H1 (cell line): ENCODE measurements around the gene GPR39. TPM values are rescaled to one million over a fixed set of nuclear protein-coding genes. Genes with fewer than 3 reads are reported as not detected.

Source experiments
- CTCF ChIA-PET: fragments of 300-600 bp; sonication (Branson Sonifier 250); formaldehyde crosslinking; loops from one replicate; lab custom pipeline; 2021; ENCODE audit not compliant: partially characterized antibody; lab: Charles Lee
- POLR2A ChIA-PET: fragments of 300-600 bp; sonication (Branson Sonifier 250); formaldehyde crosslinking; loops from one replicate; lab custom pipeline; 2021; ENCODE audit warnings: inconsistent platforms; ENCODE audit not compliant: partially characterized antibody; lab: Charles Lee
- DNase-seq, 2 experiments: peaks; one replicate each; pipeline versions ENCODE4 v3.0.0 to v3.0.0-alpha.2; 2010 to 2022; ENCODE audit warnings: low spot score in 2 of 2, low read depth in 1 of 2, mixed read lengths in 1 of 2
- FAIRE-seq: peaks from 2 replicates; lab custom pipeline; 2011; peaks lifted over from hg19 to GRCh38; lab: Jason Lieb, UNC
- H2AFZ ChIP-seq: 2 replicates; pipeline ENCODE4 v1.8.1; 2012; ENCODE audit warnings: low read length, inconsistent platforms
- H2AK5ac ChIP-seq: 2 replicates; pipeline ENCODE4 v1.6.1; 2013; ENCODE audit warnings: low read depth, low read length
- H2BK120ac ChIP-seq: replicated peaks from 2 replicates; pipeline ENCODE3; 2013; ENCODE audit warnings: low read depth, low read length, inconsistent platforms
- H2BK12ac ChIP-seq: 2 replicates; pipeline ENCODE4 v1.6.1; 2013; ENCODE audit warnings: low read depth, low read length
- H2BK15ac ChIP-seq: 2 replicates; pipeline ENCODE4 v1.6.1; 2013; ENCODE audit warnings: low read length
- H2BK20ac ChIP-seq: 2 replicates; pipeline ENCODE4 v1.6.1; 2013; ENCODE audit warnings: low read length
- H2BK5ac ChIP-seq: 2 replicates; pipeline ENCODE4 v1.6.1; 2013; ENCODE audit warnings: low read depth, low read length
- H3K14ac ChIP-seq: 2 replicates; pipeline ENCODE4 v1.6.1; 2013; ENCODE audit warnings: inconsistent platforms; ENCODE audit not compliant: insufficient read length
- H3K18ac ChIP-seq: 2 replicates; pipeline ENCODE4 v1.6.1; 2013; ENCODE audit warnings: low read length; ENCODE audit errors: extremely low read depth
- H3K23ac ChIP-seq: 2 replicates; pipeline ENCODE4 v1.6.1; 2013; ENCODE audit warnings: inconsistent platforms; ENCODE audit not compliant: insufficient read length
- H3K23me2 ChIP-seq: 2 replicates; pipeline ENCODE4 v1.6.1; 2013; ENCODE audit warnings: low read depth, low read length
- H3K27ac ChIP-seq: 2 replicates; pipeline ENCODE4 v1.6.1; 2011; ENCODE audit warnings: low read depth, low read length, inconsistent platforms
- H3K27me3 ChIP-seq, 4 experiments: replicated peaks in 1 of 4; 1 replicate in 1 of 4; 2 replicates in 3 of 4; pipeline versions ENCODE4 v1.6.1 to v1.8.1; 2011 to 2013; ENCODE audit warnings: low read length in 3 of 4, mild to moderate bottlenecking in 3 of 4, inconsistent platforms in 2 of 4, mixed read lengths in 2 of 4, moderate library complexity in 1 of 4; ENCODE audit not compliant: control insufficient read depth in 3 of 4, insufficient read depth in 3 of 4; ENCODE audit errors: extremely low read depth in 1 of 4
- H3K36me3 ChIP-seq, 4 experiments: 2 replicates each; pipeline versions ENCODE4 v1.6.1 to v1.8.1; 2011 to 2013; ENCODE audit warnings: mild to moderate bottlenecking in 4 of 4, low read length in 3 of 4, moderate library complexity in 2 of 4, control low read depth in 1 of 4, inconsistent platforms in 1 of 4; ENCODE audit not compliant: insufficient read depth in 4 of 4, control insufficient read depth in 2 of 4
- H3K4ac ChIP-seq: replicated peaks from 2 replicates; pipeline ENCODE3; 2013; ENCODE audit warnings: low read length, low read depth, mixed read lengths, inconsistent platforms; ENCODE audit not compliant: insufficient read length
- H3K4me1 ChIP-seq, 4 experiments: replicated peaks in 1 of 4; 1 replicate in 1 of 4; 2 replicates in 3 of 4; pipeline versions ENCODE4 v1.6.1 to v1.8.1; 2011 to 2013; ENCODE audit warnings: low read length in 3 of 4, inconsistent platforms in 2 of 4, mixed read lengths in 1 of 4; ENCODE audit not compliant: insufficient read depth in 4 of 4, control insufficient read depth in 3 of 4
- H3K4me2 ChIP-seq, 2 experiments: 2 replicates each; pipeline versions ENCODE4 v1.6.1 to v1.8.1; 2011 to 2013; ENCODE audit warnings: low read depth in 2 of 2, low read length in 2 of 2, control low read depth in 1 of 2, inconsistent platforms in 1 of 2, mild to moderate bottlenecking in 1 of 2; ENCODE audit not compliant: insufficient read depth in 1 of 2
- H3K4me3 ChIP-seq, 4 experiments: fragments of 200-600, 300-600 bp in 1 of 4; sonication (generic), shearing (Covaris generic), sonication (Bioruptor Twin) in 1 of 4; 2 replicates each; pipeline versions ENCODE4 v1.5.1 to v1.8.1; 2011 to 2016; ENCODE audit warnings: low read length in 4 of 4, low read depth in 3 of 4, control low read depth in 2 of 4, inconsistent platforms in 2 of 4, mild to moderate bottlenecking in 2 of 4, mixed read lengths in 1 of 4, moderate library complexity in 1 of 4; ENCODE audit not compliant: insufficient read depth in 2 of 4; ENCODE audit errors: extremely low read depth in 1 of 4
- H3K56ac ChIP-seq: replicated peaks from 2 replicates; pipeline ENCODE3; 2013; ENCODE audit warnings: low read depth, mild to moderate bottlenecking, mixed read lengths, low read length, inconsistent platforms; ENCODE audit not compliant: insufficient read length
- H3K79me1 ChIP-seq: 2 replicates; pipeline ENCODE4 v1.6.1; 2013; ENCODE audit warnings: low read depth, low read length, control low read depth
- H3K79me2 ChIP-seq, 2 experiments: 2 replicates each; pipeline versions ENCODE4 v1.6.1 to v1.8.1; 2012 to 2013; ENCODE audit warnings: low read length in 2 of 2, mild to moderate bottlenecking in 2 of 2, inconsistent platforms in 1 of 2; ENCODE audit not compliant: insufficient read depth in 2 of 2, control insufficient read depth in 1 of 2
- H3K9ac ChIP-seq, 4 experiments: replicated peaks in 1 of 4; 1 replicate in 1 of 4; 2 replicates in 3 of 4; pipeline versions ENCODE4 v1.6.1 to v1.8.1; 2011 to 2013; ENCODE audit warnings: low read depth in 3 of 4, low read length in 3 of 4, control low read depth in 2 of 4, mild to moderate bottlenecking in 2 of 4, moderate library complexity in 2 of 4, inconsistent platforms in 1 of 4; ENCODE audit errors: extremely low read depth in 1 of 4
- H3K9me3 ChIP-seq, 2 experiments: 2 replicates each; pipeline versions ENCODE4 v1.6.1 to v1.8.1; 2012 to 2013; ENCODE audit warnings: mild to moderate bottlenecking in 2 of 2, moderate library complexity in 2 of 2, control low read depth in 1 of 2, inconsistent platforms in 1 of 2, low read depth in 1 of 2, low read length in 1 of 2, mixed read lengths in 1 of 2; ENCODE audit not compliant: insufficient read depth in 2 of 2
- H4K20me1 ChIP-seq, 2 experiments: replicated peaks in 1 of 2; 2 replicates each; pipeline versions ENCODE3 to v1.8.1; 2011 to 2013; ENCODE audit warnings: inconsistent platforms in 2 of 2, low read length in 2 of 2, mild to moderate bottlenecking in 1 of 2; ENCODE audit not compliant: insufficient read depth in 2 of 2, control insufficient read depth in 1 of 2
- H4K5ac ChIP-seq: 2 replicates; pipeline ENCODE4 v1.6.1; 2013; ENCODE audit warnings: low read length, low read depth, mixed read lengths, inconsistent platforms; ENCODE audit not compliant: insufficient read length
- H4K8ac ChIP-seq: 2 replicates; pipeline ENCODE4 v1.8.0; 2013; ENCODE audit warnings: mild to moderate bottlenecking, moderate library complexity, low read length, inconsistent platforms; ENCODE audit not compliant: insufficient read depth; ENCODE audit errors: extremely low read depth
- H4K91ac ChIP-seq: replicated peaks from 2 replicates; pipeline ENCODE3; 2013; ENCODE audit warnings: low read length, mixed read lengths, inconsistent platforms; ENCODE audit not compliant: insufficient read length
- BACH1 ChIP-seq: IDR thresholded peaks from 2 replicates; pipeline ENCODE4 v1.6.1; 2012; ENCODE audit warnings: low read length, improper control_type of control experiment
- CHD1 ChIP-seq: IDR thresholded peaks from 2 replicates; pipeline ENCODE4 v1.6.1; 2012; ENCODE audit warnings: low read depth, low read length, improper control_type of control experiment
- CREB1 ChIP-seq: IDR thresholded peaks from 2 replicates; pipeline ENCODE4 v1.6.1; 2012; ENCODE audit warnings: inconsistent platforms
- HDAC2 ChIP-seq, 2 experiments: fragments of 300-600 bp in 1 of 2; sonication (generic) in 1 of 2; IDR thresholded peaks; 2 replicates each; pipeline ENCODE4 v1.6.1; 2011 to 2012; ENCODE audit warnings: low read depth in 2 of 2, low read length in 2 of 2, mild to moderate bottlenecking in 2 of 2, moderate library complexity in 2 of 2, borderline replicate concordance in 1 of 2, inconsistent platforms in 1 of 2
- PHF8 ChIP-seq: fragments of 200-600 bp; sonication (generic); conservative IDR thresholded peaks from 2 replicates; pipeline ENCODE4 v1.7.1; 2012; ENCODE audit warnings: low read depth, mild to moderate bottlenecking, inconsistent platforms, low read length, moderate library complexity
- POU5F1 ChIP-seq: IDR thresholded peaks from 2 replicates; pipeline ENCODE4 v1.6.1; 2011; ENCODE audit warnings: low read depth, mild to moderate bottlenecking, low read length, moderate library complexity
- RBBP5 ChIP-seq: IDR thresholded peaks from 2 replicates; pipeline ENCODE4 v1.7.1; 2012; ENCODE audit warnings: low read depth, mild to moderate bottlenecking, inconsistent platforms, low read length, moderate library complexity, borderline replicate concordance
- RXRA ChIP-seq: IDR thresholded peaks from 2 replicates; pipeline ENCODE4 v1.6.1; 2011; ENCODE audit warnings: low read depth, mild to moderate bottlenecking, low read length, moderate library complexity; ENCODE audit not compliant: insufficient read depth
- SAP30 ChIP-seq: fragments of 300-600 bp; sonication (generic); IDR thresholded peaks from 2 replicates; pipeline ENCODE4 v1.7.1; 2012; ENCODE audit warnings: low read length, moderate library complexity, mild to moderate bottlenecking, inconsistent platforms; ENCODE audit not compliant: insufficient read depth, insufficient replicate concordance
- SIRT6 ChIP-seq: IDR thresholded peaks from one replicate; pipeline ENCODE4 v1.7.1; 2012; ENCODE audit warnings: low read length, inconsistent platforms
- TBP ChIP-seq: IDR thresholded peaks from 2 replicates; pipeline ENCODE4 v1.6.1; 2011; ENCODE audit warnings: low read depth, low read length, improper control_type of control experiment
- TEAD4 ChIP-seq: IDR thresholded peaks from 2 replicates; pipeline ENCODE4 v1.6.1; 2012; ENCODE audit warnings: low read depth, low read length, inconsistent platforms, mixed read lengths
- WGBS, 2 experiments: shearing (Covaris generic) in 1 of 2; methylation state at CpG; one replicate each; pipeline versions ENCODE4 v1.1.6 to v1.1.7; 2013 to 2015; ENCODE audit warnings: low lambda C conversion rate in 2 of 2, mixed read lengths in 2 of 2, inconsistent platforms in 1 of 2, low coverage in 1 of 2, missing lambda C conversion rate in 1 of 2; ENCODE audit not compliant: insufficient replicate concordance in 2 of 2, insufficient coverage in 1 of 2, insufficient read length in 1 of 2; ENCODE audit errors: extremely low coverage in 1 of 2, missing lambda C conversion rate in 1 of 2; 5-methylcytosine and 5-hydroxymethylcytosine counted together
- polyA plus RNA-seq, 7 experiments: library from polyadenylated mRNA; depleted of rRNA in 3 of 7; stranded (reverse) in 5 of 7; unstranded in 2 of 7; fragments of >200 nt in 5 of 7; fragments of 200-250 nt in 2 of 7; gene quantifications; 1 replicate in 5 of 7; 2 replicates in 1 of 7; 4 replicates in 1 of 7; pipeline versions ENCODE4 v1.2.1 to v1.2.3, GENCODE V29; 2011 to 2013; ENCODE audit warnings: missing spikeins in 2 of 7, mixed read lengths in 2 of 7
- total RNA-seq: library from RNA; stranded (reverse); fragmentation: NEBNext Ultra II Directional; extraction: Animal tissue kit (Norgen Biotek cat#: 25700); gene quantifications from 2 replicates; pipeline ENCODE4 v1.2.1, GENCODE V29; 2021

GPR39 gene
- total and polyA plus RNA-seq, 2 of the 8 experiments (the other 6 are each of a cell fraction or from before 2014, with no cell fraction given): 0.63 to 2.7 TPM

GRCh38 chr2:132664096-132664495 is 247.5 kb downstream of the GPR39 start:
- DNase-seq (no peak), FAIRE-seq (no peak)
- H3K4ac ChIP-seq: no peak overlapping the region
- POLR2A ChIA-PET: no interaction called here
- peaks cover 11 to 22% (median 19%) of the 10 kb centered on the region in 4 experiments for H3K27me3 ChIP-seq
- no peak overlapping the region for H2BK20ac ChIP-seq
- H3K4me2 ChIP-seq: no peak overlapping the region
- H2BK12ac ChIP-seq: no peak overlapping the region
- H3K9ac ChIP-seq: no peak overlapping the region
- H2BK120ac ChIP-seq: no peak overlapping the region
- H4K5ac ChIP-seq: no peak overlapping the region
- H3K36me3 ChIP-seq: no peaks in the 10 kb centered on the region
- peaks cover 0 to 3% (median 0%) of the 10 kb centered on the region in 4 experiments; a peak in 4 of 7 replicates for H3K4me1 ChIP-seq
- no peaks in the 10 kb centered on the region for H3K79me2 ChIP-seq
- no peak overlapping the region for H3K18ac ChIP-seq
- H3K79me1 ChIP-seq: no peaks in the 10 kb centered on the region
- no peak overlapping the region for H4K8ac ChIP-seq
- 94% methylated on average over 2 of the region's 2 CpGs; no CpG with 5 or more reads in 1 of the 2 experiments for WGBS, 2 experiments
- H3K14ac ChIP-seq: no peak overlapping the region
- H2BK15ac ChIP-seq: no peak overlapping the region
- CTCF ChIA-PET: interaction anchor here (0.5 to 1.2 kb wide), 4 partner anchors 10 to 1223 kb away, joined by 3 to 5 read pairs (median 3); no protein-coding TSS in a partner anchor
- H3K56ac ChIP-seq: no peak overlapping the region
- H3K23ac ChIP-seq: no peak overlapping the region
- H4K91ac ChIP-seq: no peak overlapping the region
- H4K20me1 ChIP-seq: peaks cover 0 to 2% of the 10 kb centered on the region in 2 experiments
- H2AFZ ChIP-seq: no peak overlapping the region
- no peak overlapping the region for H2BK5ac ChIP-seq
- no peaks in the 10 kb centered on the region for H3K9me3 ChIP-seq
- peaks cover 2% of the 10 kb centered on the region for H3K23me2 ChIP-seq
- H3K4me3 ChIP-seq: no peak overlapping the region
- H2AK5ac ChIP-seq: no peak overlapping the region
- no peak overlapping the region for H3K27ac ChIP-seq
- no peak for TF ChIP-seq CHD1
- no peak for TF ChIP-seq RXRA
- no peak for TF ChIP-seq POU5F1
- TF ChIP-seq SIRT6: no peak
- no peak for TF ChIP-seq TEAD4
- TF ChIP-seq BACH1: no peak
- no peak for TF ChIP-seq RBBP5
- no peak for TF ChIP-seq HDAC2 (IDR thresholded peaks at IDR 0.05; ENCODE audit: borderline replicate concordance in 1 of 2, low read depth in 2 of 2, low read length in 2 of 2)
- no peak for TF ChIP-seq SAP30
- no peak for TF ChIP-seq CREB1
- TF ChIP-seq PHF8: no peak
- TF ChIP-seq TBP: no peak
